ENCODE results near the gene IMPG2. TPM values are rescaled to one million over a fixed set of nuclear protein-coding genes. Genes with fewer than 3 reads are reported as not detected.

Gene IMPG2
- total RNA-seq, 1 donor from 2014 or later, result 0.29 TPM

- TF ChIP-seq CTCF (IDR thresholded peaks at IDR 0.05), result no peak
- intact Hi-C loops (cut with micrococcal nuclease), result no loop called here
- POLR2A ChIA-PET, result no interaction called here
- Mint-ChIP-seq H3K4me1 (no peaks in the 10 kb centered on the region), H3K36me3 (ENCODE audit: low read depth) (no peaks in the 10 kb centered on the region), H3K9me3 (no peaks in the 10 kb centered on the region), H3K4me3 (no peak overlapping the region), H3K27ac (no peak overlapping the region), H3K27me3 (no peaks in the 10 kb centered on the region)
- DNase-seq (no peak), ATAC-seq (ENCODE audit: low read depth) (no peak)
- CTCF ChIA-PET, result no interaction called here
These were observed 64.9 kb downstream of the IMPG2 start for GRCh38 chr3:101255441-101255840.

- peaks cover 7% of the 10 kb centered on the region for H3K4me1 Mint-ChIP-seq
- CTCF ChIA-PET, result no interaction called here
- POLR2A ChIA-PET, result no interaction called here
- no peak for DNase-seq
- no peak overlapping the region for H3K27ac Mint-ChIP-seq
- intact Hi-C loops (cut with micrococcal nuclease), result no loop called here
- no peak for ATAC-seq (ENCODE audit: low read depth)
- H3K4me3 Mint-ChIP-seq, result no peak overlapping the region
- TF ChIP-seq CTCF (IDR thresholded peaks at IDR 0.05), result no peak
- H3K27me3 Mint-ChIP-seq, result no peaks in the 10 kb centered on the region
- no peaks in the 10 kb centered on the region for H3K9me3 Mint-ChIP-seq
- no peaks in the 10 kb centered on the region for H3K36me3 Mint-ChIP-seq (ENCODE audit: low read depth)
These were observed 67.0 kb downstream of the IMPG2 start for GRCh38 chr3:101253396-101253795.

GRCh38 chr3:101252945-101253344 lies 67.4 kb downstream of the IMPG2 start:
- intact Hi-C loops (cut with micrococcal nuclease), result no loop called here
- POLR2A ChIA-PET, result no interaction called here
- Mint-ChIP-seq H3K27me3 (no peaks in the 10 kb centered on the region), H3K4me1 (peaks cover 7% of the 10 kb centered on the region), H3K9me3 (no peaks in the 10 kb centered on the region), H3K36me3 (ENCODE audit: low read depth) (no peaks in the 10 kb centered on the region), H3K27ac (no peak overlapping the region), H3K4me3 (no peak overlapping the region)
- ATAC-seq (ENCODE audit: low read depth) (no peak), DNase-seq (no peak)
- no peak for TF ChIP-seq CTCF (IDR thresholded peaks at IDR 0.05)
- CTCF ChIA-PET, result no interaction called here

GRCh38 chr3:101252307-101252706 lies 68.1 kb downstream of the IMPG2 start:
- Mint-ChIP-seq H3K4me1 (peaks cover 7% of the 10 kb centered on the region), H3K9me3 (no peaks in the 10 kb centered on the region), H3K36me3 (ENCODE audit: low read depth) (no peaks in the 10 kb centered on the region), H3K4me3 (no peak overlapping the region), H3K27ac (no peak overlapping the region), H3K27me3 (no peaks in the 10 kb centered on the region)
- no peak for ATAC-seq (ENCODE audit: low read depth)
- POLR2A ChIA-PET, result no interaction called here
- CTCF ChIA-PET, result no interaction called here
- DNase-seq, result no peak
- TF ChIP-seq CTCF (IDR thresholded peaks at IDR 0.05), result no peak
- intact Hi-C loops (cut with micrococcal nuclease), result no loop called here

- DNase-seq (no peak), ATAC-seq (ENCODE audit: low read depth) (no peak)
- ChIA-PET POLR2A (no interaction called here), CTCF (no interaction called here)
- Mint-ChIP-seq H3K27ac (no peak overlapping the region), H3K27me3 (no peaks in the 10 kb centered on the region), H3K4me1 (peaks cover 7% of the 10 kb centered on the region), H3K9me3 (no peaks in the 10 kb centered on the region), H3K36me3 (ENCODE audit: low read depth) (no peaks in the 10 kb centered on the region), H3K4me3 (no peak overlapping the region)
- no peak for TF ChIP-seq CTCF (IDR thresholded peaks at IDR 0.05)
- intact Hi-C loops (cut with micrococcal nuclease), result no loop called here
These were observed 68.9 kb downstream of the IMPG2 start for GRCh38 chr3:101251441-101251840.
